Osteocyte (in vitro differentiated cells): Measurements from ENCODE around the gene MNAT1. TPM values are rescaled to one million over a fixed set of nuclear protein-coding genes. Genes with fewer than 3 reads are reported as not detected.
A peak's percentile ranks its signal among the peaks of the same experiment; 100 is the strongest.

Experiments used
- DNase-seq: peaks from one replicate; pipeline ENCODE4 v3.0.0; 2021; ENCODE audit warnings: mixed read lengths; ENCODE audit not compliant: unreplicated experiment; ENCODE audit errors: extremely low spot score
- H3K27ac Mint-ChIP-seq: one replicate; pipeline ENCODE4 v1.8.0; 2021; ENCODE audit warnings: mild to moderate bottlenecking, mixed read lengths; ENCODE audit not compliant: unreplicated experiment
- H3K27me3 Mint-ChIP-seq: one replicate; pipeline ENCODE4 v1.8.0; 2021; ENCODE audit warnings: mixed read lengths; ENCODE audit not compliant: unreplicated experiment
- H3K36me3 Mint-ChIP-seq: one replicate; pipeline ENCODE4 v1.8.0; 2021; ENCODE audit warnings: mixed read lengths; ENCODE audit not compliant: unreplicated experiment
- H3K4me1 Mint-ChIP-seq: one replicate; pipeline ENCODE4 v1.8.0; 2021; ENCODE audit warnings: mixed read lengths; ENCODE audit not compliant: unreplicated experiment
- H3K4me3 Mint-ChIP-seq: one replicate; pipeline ENCODE4 v1.8.0; 2021; ENCODE audit warnings: mild to moderate bottlenecking, moderate library complexity, mixed read lengths; ENCODE audit not compliant: unreplicated experiment
- H3K9me3 Mint-ChIP-seq: one replicate; pipeline ENCODE4 v1.8.0; 2021; ENCODE audit warnings: mixed read lengths; ENCODE audit not compliant: unreplicated experiment
- CTCF ChIP-seq: fragments of 200-600 bp; sonication (generic); IDR thresholded peaks from 2 replicates; pipeline ENCODE4 v1.5.0; 2021; ENCODE audit warnings: antibody characterized with exemption, mild to moderate bottlenecking, moderate library complexity
- total RNA-seq: library from RNA; stranded (reverse); gene quantifications from 2 replicates; pipeline ENCODE4 v1.2.1, GENCODE V29; 2021

The MNAT1 gene
- total RNA-seq, 1 donor from 2014 or later, result 59.9 TPM

- no peak overlapping the region for H3K4me3 Mint-ChIP-seq
- H3K36me3 Mint-ChIP-seq, result peaks cover 13% of the 10 kb centered on the region
Observed at GRCh38 chr14:60786905-60787304, 52.3 kb downstream of the MNAT1 start.

GRCh38 chr14:60789656-60790055 is 55.1 kb downstream of the MNAT1 start:
- Mint-ChIP-seq H3K4me3 (no peak overlapping the region), H3K9me3 (no peaks in the 10 kb centered on the region), H3K4me1 (peaks cover 14% of the 10 kb centered on the region), H3K36me3 (peaks cover 13% of the 10 kb centered on the region), H3K27me3 (no peaks in the 10 kb centered on the region), H3K27ac (no peak overlapping the region)
- DNase-seq, result no peak
- no peak for TF ChIP-seq CTCF

More at GRCh38 chr14:60786905-60787304, 52.3 kb downstream of the MNAT1 start:
- H3K4me1 Mint-ChIP-seq, result peaks cover 20% of the 10 kb centered on the region
- no peak overlapping the region for H3K27ac Mint-ChIP-seq
- no peak for TF ChIP-seq CTCF
- no peaks in the 10 kb centered on the region for H3K9me3 Mint-ChIP-seq
- H3K27me3 Mint-ChIP-seq, result no peaks in the 10 kb centered on the region
- DNase-seq, result no peak

DNA sequence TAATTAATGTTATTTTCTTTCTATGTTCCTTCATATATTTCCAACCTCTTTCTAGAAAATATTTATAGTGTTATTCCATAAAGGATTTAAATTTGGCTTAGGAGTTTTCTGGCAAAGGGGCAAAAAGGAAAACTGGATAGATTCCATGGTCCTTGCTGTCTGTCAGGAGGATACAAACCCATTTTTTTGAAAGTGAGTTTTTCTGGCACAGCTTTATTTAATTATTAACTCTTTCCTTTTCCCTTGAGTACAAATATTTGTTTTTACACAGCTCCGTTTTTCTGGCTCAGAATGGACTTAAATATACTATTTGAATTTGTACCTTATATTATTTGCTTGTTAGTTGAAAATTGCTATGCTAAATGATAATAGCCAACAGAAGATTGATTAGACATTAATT is 56.3 kb downstream of the MNAT1 start:
- H3K4me3 Mint-ChIP-seq, result no peak overlapping the region
- H3K36me3 Mint-ChIP-seq, result peaks cover 19% of the 10 kb centered on the region
- peaks cover 14% of the 10 kb centered on the region for H3K4me1 Mint-ChIP-seq

GRCh38 chr14:60796434-60796833 is 61.9 kb downstream of the MNAT1 start:
- TF ChIP-seq CTCF, result no peak
- Mint-ChIP-seq H3K4me1 (peaks cover 6% of the 10 kb centered on the region), H3K4me3 (no peak overlapping the region), H3K27me3 (no peaks in the 10 kb centered on the region), H3K27ac (no peak overlapping the region), H3K36me3 (peaks cover 28% of the 10 kb centered on the region), H3K9me3 (no peaks in the 10 kb centered on the region)
- no peak for DNase-seq

More for the DNA sequence above, 56.3 kb downstream of the MNAT1 start:
- H3K27me3 Mint-ChIP-seq, result no peaks in the 10 kb centered on the region
- H3K27ac Mint-ChIP-seq, result peak overlapping the region; percentile 11
- DNase-seq, result no peak
- TF ChIP-seq CTCF, result no peak
- no peaks in the 10 kb centered on the region for H3K9me3 Mint-ChIP-seq

- H3K27ac Mint-ChIP-seq, result no peak overlapping the region
- peaks cover 34% of the 10 kb centered on the region for H3K36me3 Mint-ChIP-seq
- H3K4me3 Mint-ChIP-seq, result no peak overlapping the region
- no peaks in the 10 kb centered on the region for H3K27me3 Mint-ChIP-seq
- DNase-seq, result no peak
- no peak for TF ChIP-seq CTCF
- H3K4me1 Mint-ChIP-seq, result peaks cover 3% of the 10 kb centered on the region
- H3K9me3 Mint-ChIP-seq, result peaks cover 7% of the 10 kb centered on the region
Observed at GRCh38 chr14:60800409-60800808, 65.8 kb downstream of the MNAT1 start.
